SK-N-MC (cell line): ENCODE measurements around the gene TPSG1.

Source experiments
- DNase-seq: peaks from one replicate; pipeline ENCODE4 v3.0.0-alpha.2; 2011; ENCODE audit warnings: low read depth, low spot score
- H3K27ac ChIP-seq: fragments of 200-600 bp; sonication (generic); 2 replicates; pipeline ENCODE4 v1.5.1; 2016; ENCODE audit warnings: mixed run types
- H3K36me3 ChIP-seq: fragments of 200-600 bp; sonication (generic); 2 replicates; pipeline ENCODE4 v1.6.1; 2017; ENCODE audit warnings: antibody characterized with exemption, low read length, mixed read lengths; ENCODE audit not compliant: insufficient read depth
- H3K4me3 ChIP-seq: fragments of 200-600 bp; sonication (generic); 2 replicates; pipeline ENCODE4 v1.5.1; 2016
- H3K9ac ChIP-seq: fragments of 200-600 bp; sonication (generic); 2 replicates; pipeline ENCODE4 v1.8.0; 2017; ENCODE audit warnings: mixed run types, mixed read lengths; ENCODE audit not compliant: insufficient read length
- H3K9me3 ChIP-seq: fragments of 200-600 bp; sonication (generic); 2 replicates; pipeline ENCODE4 v1.6.1; 2017; ENCODE audit warnings: low read depth, mild to moderate bottlenecking, antibody characterized with exemption, low read length, moderate library complexity, mixed read lengths
- EZH2 ChIP-seq: fragments of 200-600 bp; sonication (generic); IDR thresholded peaks from one replicate; pipeline ENCODE4 v1.6.1; 2017; ENCODE audit warnings: antibody characterized with exemption
- FOXP2 ChIP-seq: optimal IDR thresholded peaks from 2 replicates; pipeline ENCODE3; 2011; ENCODE audit warnings: mild to moderate bottlenecking, moderate library complexity; ENCODE audit not compliant: insufficient read depth; ENCODE audit errors: extremely low read length, control extremely low read depth
- POLR2AphosphoS5 ChIP-seq: IDR thresholded peaks from 2 replicates; pipeline ENCODE4 v1.6.1; 2012; ENCODE audit warnings: mild to moderate bottlenecking, low read depth, low read length, borderline replicate concordance

TPSG1 gene

DNA sequence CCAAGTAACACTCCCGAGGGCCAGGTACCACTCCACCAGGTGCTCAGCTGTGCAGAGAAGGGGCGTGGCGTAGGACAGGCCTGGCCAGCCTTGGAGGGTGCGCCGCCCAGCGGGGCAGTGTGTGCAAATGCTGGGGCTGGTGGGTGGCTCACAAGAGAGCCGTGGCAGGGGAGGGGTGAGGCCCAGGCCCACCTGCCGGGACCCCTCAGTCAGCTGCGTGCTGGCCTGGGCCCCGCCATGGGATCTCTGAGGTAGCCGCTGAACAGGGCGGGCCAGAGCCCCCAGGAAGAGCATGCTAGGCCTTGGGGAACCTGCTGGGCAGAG lies 8.8 kb downstream of the TPSG1 start:
- H3K36me3 ChIP-seq, result no peaks in the 10 kb centered on the region; the same call in 1 of the 2 replicates
- H3K9ac ChIP-seq, result no peak overlapping the region
- H3K4me3 ChIP-seq, result no peak overlapping the region
- DNase-seq, result no peak
- H3K9me3 ChIP-seq, result no peaks in the 10 kb centered on the region
- no peak overlapping the region for H3K27ac ChIP-seq
- TF ChIP-seq POLR2AphosphoS5 (no peak), EZH2 (no peak), FOXP2 (no peak)

DNA sequence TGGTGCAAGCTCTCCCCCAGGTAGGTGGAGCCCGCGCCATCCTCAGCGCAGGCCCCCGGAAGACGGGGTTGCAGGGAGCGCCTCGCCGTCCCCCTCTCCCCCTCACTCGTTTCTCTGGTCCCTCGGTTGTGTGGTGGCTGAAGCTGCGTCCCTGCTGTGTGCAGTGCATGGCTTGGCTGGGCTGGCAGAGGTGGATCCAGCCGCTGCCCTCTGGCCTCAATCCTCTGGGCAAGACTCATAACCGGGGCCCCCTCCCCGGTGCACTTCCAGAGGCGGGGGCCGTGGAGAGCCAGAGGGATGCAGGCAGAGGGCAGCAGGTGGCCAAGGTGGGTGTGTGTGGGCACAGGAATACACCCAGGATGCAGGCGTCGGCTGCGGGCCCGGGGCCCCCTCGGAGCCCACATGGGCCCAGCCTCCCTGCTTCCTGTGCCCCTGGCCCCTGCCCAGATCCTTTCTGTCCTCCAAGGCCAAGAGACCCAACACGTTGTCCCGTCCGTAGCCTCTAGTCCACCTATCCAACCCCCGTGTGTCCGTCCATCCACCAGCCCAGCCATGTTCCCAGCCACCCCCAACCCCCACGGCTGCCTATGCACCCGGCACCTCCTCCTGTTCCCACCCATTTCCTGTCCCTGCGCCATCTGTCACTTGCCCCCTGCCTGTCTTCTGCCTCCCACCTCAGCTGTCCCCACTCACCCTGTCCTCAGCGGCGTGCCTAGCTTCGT lies 9.3 kb downstream of the TPSG1 start:
- peaks cover 3% of the 10 kb centered on the region; the same call in 1 of the 2 replicates for H3K36me3 ChIP-seq

DNA sequence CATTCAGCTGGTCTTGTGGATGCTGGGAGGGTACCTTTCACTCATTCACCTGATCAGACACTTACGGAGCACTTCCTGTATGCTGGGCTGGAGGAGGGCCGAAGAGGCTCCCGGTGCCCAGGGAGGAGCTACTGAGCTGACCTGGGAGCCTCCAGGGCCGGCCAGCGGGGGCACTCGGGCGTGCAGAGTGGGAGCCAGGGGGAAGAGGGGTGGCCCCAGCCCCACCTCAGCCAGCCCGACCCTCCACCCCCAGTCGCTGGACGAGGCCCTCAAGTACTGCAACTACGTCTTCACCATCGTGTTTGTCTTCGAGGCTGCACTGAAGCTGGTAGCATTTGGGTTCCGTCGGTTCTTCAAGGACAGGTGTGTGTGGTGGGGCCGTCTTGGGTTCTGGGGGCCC lies 10.3 kb downstream of the TPSG1 start:
- no peaks in the 10 kb centered on the region for H3K9me3 ChIP-seq
- H3K27ac ChIP-seq, result no peak overlapping the region
- H3K9ac ChIP-seq, result no peak overlapping the region
- no peak for TF ChIP-seq FOXP2
- no peak for TF ChIP-seq POLR2AphosphoS5
- TF ChIP-seq EZH2, result no peak
- no peak overlapping the region for H3K4me3 ChIP-seq
- no peak for DNase-seq
- peaks cover 4% of the 10 kb centered on the region; the same call in 1 of the 2 replicates for H3K36me3 ChIP-seq

More for the DNA sequence above, 9.3 kb downstream of the TPSG1 start:
- Histone ChIP-seq H3K9me3 (no peaks in the 10 kb centered on the region), H3K27ac (no peak overlapping the region), H3K9ac (no peak overlapping the region), H3K4me3 (no peak overlapping the region)
- TF ChIP-seq FOXP2 (no peak), EZH2 (no peak), POLR2AphosphoS5 (no peak)
- no peak for DNase-seq

DNA sequence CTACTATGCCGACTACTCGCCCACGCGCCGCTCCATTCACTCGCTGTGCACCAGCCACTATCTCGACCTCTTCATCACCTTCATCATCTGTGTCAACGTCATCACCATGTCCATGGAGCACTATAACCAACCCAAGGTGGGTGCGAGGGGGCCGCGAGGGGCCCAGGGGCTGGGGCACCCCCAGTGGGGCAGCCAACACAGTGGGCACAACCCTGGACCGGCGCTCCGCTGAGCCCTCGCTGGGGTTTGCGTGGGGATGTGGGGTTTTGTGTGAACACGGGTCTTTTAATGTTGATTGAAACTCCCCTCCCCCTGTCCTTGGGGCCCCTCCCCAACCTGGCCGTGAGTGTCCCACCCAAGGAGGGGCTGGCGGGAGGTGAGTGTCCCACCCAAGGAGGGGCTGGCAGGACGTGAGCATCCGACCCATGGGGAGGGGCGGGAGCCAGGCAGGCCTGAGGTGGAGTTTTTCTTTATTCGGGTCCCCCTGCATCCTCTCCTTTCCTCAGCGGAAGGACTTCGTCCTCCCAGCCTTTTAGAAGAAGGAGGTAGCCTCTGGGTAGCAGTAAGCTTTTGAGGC lies 11.2 kb downstream of the TPSG1 start:
- no peak for TF ChIP-seq POLR2AphosphoS5
- no peak for TF ChIP-seq EZH2
- TF ChIP-seq FOXP2, result no peak
- Histone ChIP-seq H3K27ac (no peak overlapping the region), H3K36me3 (peaks cover 4% of the 10 kb centered on the region; the same call in 1 of the 2 replicates), H3K9ac (no peak overlapping the region), H3K9me3 (no peaks in the 10 kb centered on the region), H3K4me3 (no peak overlapping the region)
- no peak for DNase-seq

DNA sequence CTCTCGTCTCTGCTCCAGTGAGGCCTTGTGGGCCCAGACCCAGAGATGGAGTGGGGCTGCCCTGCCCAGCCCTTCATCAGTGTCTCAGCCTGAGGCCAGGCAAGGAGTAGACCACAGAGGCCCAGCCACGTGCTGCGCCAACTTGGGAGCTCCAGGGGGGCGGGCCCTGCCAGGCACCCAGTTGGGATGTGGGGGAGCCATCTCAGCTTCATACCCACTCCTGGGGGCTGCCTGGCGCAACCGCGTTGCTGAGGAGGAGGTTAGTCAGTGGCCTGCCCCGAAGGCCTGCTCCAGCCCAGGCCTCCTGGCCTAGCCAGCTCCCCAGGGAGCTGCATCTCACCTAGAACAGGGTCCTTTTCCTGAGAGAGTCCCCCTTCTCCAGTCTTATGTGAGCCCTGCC lies 11.8 kb downstream of the TPSG1 start:
- no peak overlapping the region for H3K4me3 ChIP-seq
- H3K27ac ChIP-seq, result no peak overlapping the region
- no peak overlapping the region for H3K9ac ChIP-seq
- TF ChIP-seq POLR2AphosphoS5 (no peak), EZH2 (no peak), FOXP2 (no peak)
- peaks cover 4% of the 10 kb centered on the region; the same call in 1 of the 2 replicates for H3K36me3 ChIP-seq
- DNase-seq, result no peak
- no peaks in the 10 kb centered on the region for H3K9me3 ChIP-seq

DNA sequence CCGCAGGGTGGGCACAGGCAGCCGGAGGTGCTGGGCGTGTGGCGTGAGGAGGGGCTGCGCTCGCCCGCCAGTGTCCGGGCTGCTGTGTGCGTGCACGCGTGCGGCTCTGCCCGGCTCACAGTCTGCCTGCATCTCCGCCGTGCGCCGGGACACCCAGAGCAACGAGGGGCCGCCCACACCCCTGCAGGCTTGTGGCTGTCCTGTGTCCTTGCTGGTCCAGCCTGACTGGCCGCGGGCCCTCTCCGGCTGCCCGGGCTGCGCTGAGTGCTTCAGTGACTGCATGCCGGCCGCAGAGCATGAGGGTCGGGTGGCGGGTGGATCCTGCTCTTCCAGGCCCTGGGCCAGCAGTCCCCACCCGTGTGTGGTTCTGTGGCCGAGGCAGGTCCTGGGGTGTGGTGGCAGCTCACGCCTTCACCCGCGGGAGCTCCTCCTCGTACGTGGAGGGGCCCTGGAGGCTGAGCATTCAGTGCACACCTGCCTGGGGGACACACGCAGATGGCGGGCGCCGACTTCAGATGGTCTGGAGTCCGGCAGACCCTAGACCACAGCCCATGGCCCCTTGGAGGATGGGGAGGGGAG lies 12.4 kb downstream of the TPSG1 start:
- H3K27ac ChIP-seq, result no peak overlapping the region
- H3K36me3 ChIP-seq, result peaks cover 4% of the 10 kb centered on the region; the same call in 1 of the 2 replicates
- H3K9me3 ChIP-seq, result no peaks in the 10 kb centered on the region
- DNase-seq, result no peak
- no peak overlapping the region for H3K9ac ChIP-seq
- no peak overlapping the region for H3K4me3 ChIP-seq
- TF ChIP-seq FOXP2 (no peak), POLR2AphosphoS5 (no peak), EZH2 (no peak)

DNA sequence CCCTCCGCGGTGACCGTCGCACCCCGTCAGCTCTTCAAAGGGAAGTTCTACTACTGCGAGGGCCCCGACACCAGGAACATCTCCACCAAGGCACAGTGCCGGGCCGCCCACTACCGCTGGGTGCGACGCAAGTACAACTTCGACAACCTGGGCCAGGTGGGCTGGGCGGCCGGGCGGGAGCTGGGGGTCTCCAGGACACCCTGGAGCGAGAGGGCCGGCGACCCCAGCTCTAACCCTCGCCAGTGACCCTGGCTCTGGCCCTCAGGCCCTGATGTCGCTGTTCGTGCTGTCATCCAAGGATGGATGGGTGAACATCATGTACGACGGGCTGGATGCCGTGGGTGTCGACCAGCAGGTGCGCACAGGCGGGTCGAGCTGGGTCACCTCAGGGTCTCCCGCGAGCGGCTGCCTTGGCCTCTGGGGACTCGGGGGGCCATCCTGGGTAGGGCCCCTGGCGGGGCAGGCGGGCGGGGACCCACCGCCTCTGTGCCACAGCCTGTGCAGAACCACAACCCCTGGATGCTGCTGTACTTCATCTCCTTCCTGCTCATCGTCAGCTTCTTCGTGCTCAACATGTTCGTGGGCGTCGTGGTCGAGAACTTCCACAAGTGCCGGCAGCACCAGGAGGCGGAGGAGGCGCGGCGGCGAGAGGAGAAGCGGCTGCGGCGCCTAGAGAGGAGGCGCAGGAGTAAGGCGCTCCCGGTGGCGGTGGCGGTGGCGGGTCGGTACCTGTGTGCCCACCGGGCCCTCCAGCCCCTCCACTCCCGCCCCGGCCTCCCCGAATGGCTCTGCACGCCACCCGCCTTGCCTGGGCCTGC lies 13.4 kb downstream of the TPSG1 start:
- no peak overlapping the region for H3K27ac ChIP-seq
- H3K9ac ChIP-seq, result no peak overlapping the region
- no peak for DNase-seq
- no peak overlapping the region for H3K4me3 ChIP-seq
- peaks cover 4% of the 10 kb centered on the region; the same call in 1 of the 2 replicates for H3K36me3 ChIP-seq
- no peak for TF ChIP-seq POLR2AphosphoS5
- TF ChIP-seq EZH2, result no peak
- TF ChIP-seq FOXP2, result no peak
- no peaks in the 10 kb centered on the region for H3K9me3 ChIP-seq

DNA sequence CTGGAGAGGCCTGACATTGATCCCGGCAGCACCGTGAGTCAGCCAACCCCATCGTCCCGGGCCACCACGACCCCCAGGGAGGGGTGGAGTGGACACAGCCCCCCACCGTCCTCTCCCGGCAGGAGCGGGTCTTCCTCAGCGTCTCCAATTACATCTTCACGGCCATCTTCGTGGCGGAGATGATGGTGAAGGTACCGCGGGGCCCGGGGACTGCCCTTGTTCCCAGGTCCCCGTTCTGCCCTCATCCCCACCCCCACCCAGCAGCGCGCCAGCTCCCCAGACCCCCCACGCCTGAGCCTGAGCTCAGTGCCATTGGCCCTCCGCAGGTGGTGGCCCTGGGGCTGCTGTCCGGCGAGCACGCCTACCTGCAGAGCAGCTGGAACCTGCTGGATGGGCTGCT lies 14.6 kb downstream of the TPSG1 start:
- Histone ChIP-seq H3K27ac (no peak overlapping the region), H3K9me3 (no peaks in the 10 kb centered on the region), H3K4me3 (no peak overlapping the region), H3K36me3 (peaks cover 4% of the 10 kb centered on the region; the same call in 1 of the 2 replicates), H3K9ac (no peak overlapping the region)
- TF ChIP-seq POLR2AphosphoS5 (no peak), FOXP2 (no peak), EZH2 (no peak)
- DNase-seq, result no peak
